HG03196 (cell line): ENCODE measurements around the gene SPATS2.
"Not testable (repeated sequence)": the region's sequence is repeated elsewhere in the genome, so short reads cannot be mapped to it uniquely, and the experiment has no call there.

Experiments
- ATAC-seq: cut with Tn5 transposase; IDR thresholded peaks from one replicate; pipeline ENCODE4 v1.9.1; 2021; ENCODE audit not compliant: unreplicated experiment

Gene SPATS2

GRCh38 chr12:49367381-49368239, at the start of gene SPATS2:
SPATS2 (plus strand) TSS chr12:49367462; CDS start chr12:49461013, 93,551 bp downstream.
- ATAC-seq: peak; percentile 7

- not testable (repeated sequence) for ATAC-seq
Observed at GRCh38 chr12:49320411-49321103, 46.7 kb upstream of the SPATS2 start.

GRCh38 chr12:49322367-49322707, 44.9 kb upstream of the SPATS2 start:
- no peak for ATAC-seq

- peak; percentile 95 for ATAC-seq
Observed at GRCh38 chr12:49322708-49323523, 44.3 kb upstream of the SPATS2 start, which contains the start of gene TROAP. TROAP (plus strand) TSS chr12:49323255; CDS start chr12:49323609, 354 bp downstream.

GRCh38 chr12:49323524-49324097, 43.7 kb upstream of the SPATS2 start:
- no peak for ATAC-seq

GRCh38 chr12:49325606-49326005, 41.7 kb upstream of the SPATS2 start:
- ATAC-seq: no peak

- ATAC-seq: no peak
Observed at GRCh38 chr12:49327368-49327767, 39.9 kb upstream of the SPATS2 start.

GRCh38 chr12:49327887-49328286, 39.4 kb upstream of the SPATS2 start:
- ATAC-seq: no peak

GRCh38 chr12:49328816-49329215, 38.4 kb upstream of the SPATS2 start:
- no peak for ATAC-seq

GRCh38 chr12:49330032-49330619, 37.1 kb upstream of the SPATS2 start:
- ATAC-seq: no peak

- no peak for ATAC-seq
Observed at GRCh38 chr12:49330631-49331379, 36.5 kb upstream of the SPATS2 start.

- no peak for ATAC-seq
Observed at GRCh38 chr12:49331380-49332222, 35.7 kb upstream of the SPATS2 start.

GRCh38 chr12:49332441-49332861, 34.8 kb upstream of the SPATS2 start:
- no peak for ATAC-seq

- ATAC-seq: no peak
Observed at GRCh38 chr12:49332891-49333371, 34.3 kb upstream of the SPATS2 start.

- ATAC-seq: not testable (repeated sequence)
Observed at GRCh38 chr12:49333778-49334177, 33.5 kb upstream of the SPATS2 start.

GRCh38 chr12:49334226-49334625, 33.0 kb upstream of the SPATS2 start:
- ATAC-seq: no peak

GRCh38 chr12:49334681-49335080, 32.6 kb upstream of the SPATS2 start:
- ATAC-seq: no peak

GRCh38 chr12:49335118-49335954, 31.9 kb upstream of the SPATS2 start:
- no peak for ATAC-seq
